ENCODE measurements around the gene ANKZF1.

DNA sequence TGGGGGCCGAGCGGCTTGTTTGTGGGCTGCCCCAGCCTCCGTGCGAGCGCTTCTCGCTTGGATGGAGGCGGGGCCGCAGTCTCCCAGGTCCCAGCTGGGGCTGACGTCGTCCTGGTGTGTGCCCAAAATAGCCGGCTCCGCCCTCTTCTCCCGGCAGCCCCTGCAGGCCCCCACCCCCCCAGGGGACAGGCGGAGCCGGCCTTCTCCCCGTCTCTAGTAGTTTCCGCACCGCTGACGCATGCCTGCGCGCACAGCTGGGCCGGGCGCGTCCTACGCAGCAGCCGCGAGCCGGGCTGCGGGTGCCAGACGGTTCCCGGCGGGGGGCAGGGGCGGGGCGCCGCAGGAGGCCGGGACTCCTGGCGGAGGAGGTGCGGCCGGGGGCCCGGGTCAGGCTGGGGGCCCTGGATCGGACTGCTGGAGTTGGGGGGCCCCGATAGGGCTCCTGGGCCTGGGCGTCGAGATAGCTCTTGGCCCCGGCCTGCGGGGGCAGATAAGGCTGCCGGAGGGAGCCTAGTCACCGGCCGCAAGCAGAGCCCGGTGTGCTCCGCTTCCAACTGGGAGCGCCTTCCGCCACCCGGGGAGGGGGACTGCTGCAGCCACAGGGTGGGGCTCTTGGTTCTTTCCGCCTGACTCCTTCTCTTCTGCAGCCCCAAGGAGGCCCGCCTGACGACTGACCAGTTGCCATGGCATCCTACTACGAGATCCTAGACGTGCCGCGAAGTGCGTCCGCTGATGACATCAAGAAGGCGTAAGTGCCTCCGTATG is 49.7 kb downstream of the ANKZF1 start, which contains the start of gene DNAJB2:
- TF ChIP-seq, protein P1, sequence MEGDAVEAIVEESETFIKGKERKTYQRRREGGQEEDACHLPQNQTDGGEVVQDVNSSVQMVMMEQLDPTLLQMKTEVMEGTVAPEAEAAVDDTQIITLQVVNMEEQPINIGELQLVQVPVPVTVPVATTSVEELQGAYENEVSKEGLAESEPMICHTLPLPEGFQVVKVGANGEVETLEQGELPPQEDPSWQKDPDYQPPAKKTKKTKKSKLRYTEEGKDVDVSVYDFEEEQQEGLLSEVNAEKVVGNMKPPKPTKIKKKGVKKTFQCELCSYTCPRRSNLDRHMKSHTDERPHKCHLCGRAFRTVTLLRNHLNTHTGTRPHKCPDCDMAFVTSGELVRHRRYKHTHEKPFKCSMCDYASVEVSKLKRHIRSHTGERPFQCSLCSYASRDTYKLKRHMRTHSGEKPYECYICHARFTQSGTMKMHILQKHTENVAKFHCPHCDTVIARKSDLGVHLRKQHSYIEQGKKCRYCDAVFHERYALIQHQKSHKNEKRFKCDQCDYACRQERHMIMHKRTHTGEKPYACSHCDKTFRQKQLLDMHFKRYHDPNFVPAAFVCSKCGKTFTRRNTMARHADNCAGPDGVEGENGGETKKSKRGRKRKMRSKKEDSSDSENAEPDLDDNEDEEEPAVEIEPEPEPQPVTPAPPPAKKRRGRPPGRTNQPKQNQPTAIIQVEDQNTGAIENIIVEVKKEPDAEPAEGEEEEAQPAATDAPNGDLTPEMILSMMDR (IDR thresholded peaks at IDR 0.05; ENCODE audit: poor library complexity): no peak
- TF ChIP-seq EZH2phosphoT487 (IDR thresholded peaks at IDR 0.05; ENCODE audit: low read depth, severe bottlenecking, unreplicated experiment): no peak
- no peak for TF ChIP-seq EZH2 (IDR thresholded peaks at IDR 0.05; ENCODE audit: borderline replicate concordance)

All from hepatocyte (in vitro differentiated cells).